ENCODE data around the gene LRRC7.
"Not testable (repeated sequence)": the region's sequence is repeated elsewhere in the genome, so short reads cannot be mapped to it uniquely, and the experiment has no call there.

LRRC7 gene

DNA sequence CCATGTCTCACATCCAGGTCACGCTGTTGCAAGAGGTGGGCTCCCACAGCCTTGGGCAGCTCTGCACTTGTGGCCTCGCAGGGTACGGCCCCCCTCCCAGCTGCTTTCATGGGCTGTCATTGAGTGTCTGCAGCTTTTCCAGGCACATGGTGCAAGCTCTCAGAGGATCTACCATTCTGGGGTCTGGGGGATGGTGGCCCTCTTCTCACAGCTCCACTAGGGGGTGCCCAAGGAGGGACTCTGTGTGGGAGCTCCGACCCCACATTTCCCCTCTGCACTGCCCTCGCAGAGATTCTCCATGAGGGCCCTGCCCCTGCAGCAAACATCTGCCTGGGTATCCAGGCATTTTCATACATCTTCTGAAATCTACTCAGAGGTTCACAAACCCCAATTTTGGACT lies 219.4 kb downstream of the LRRC7 start:
- no peak for DNase-seq

DNA sequence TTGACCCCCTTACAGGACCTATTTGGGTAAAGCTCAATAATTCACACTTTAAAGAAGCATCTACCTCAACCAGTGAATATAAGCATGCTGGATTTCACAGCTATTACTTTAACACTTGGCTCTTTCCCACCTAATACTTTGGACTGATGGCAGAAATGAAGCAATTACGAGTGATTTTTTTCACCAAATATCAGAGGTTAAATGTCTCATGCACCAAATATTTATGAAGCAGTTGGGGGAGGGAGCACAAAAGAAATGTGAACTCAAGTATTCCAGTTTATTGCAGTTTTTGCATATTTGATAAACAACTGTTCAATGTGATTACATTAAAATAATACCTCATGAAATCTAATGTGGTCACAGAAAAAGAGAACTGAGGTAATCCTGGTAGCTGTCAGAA lies 223.6 kb downstream of the LRRC7 start:
- DNase-seq, result no peak

DNA sequence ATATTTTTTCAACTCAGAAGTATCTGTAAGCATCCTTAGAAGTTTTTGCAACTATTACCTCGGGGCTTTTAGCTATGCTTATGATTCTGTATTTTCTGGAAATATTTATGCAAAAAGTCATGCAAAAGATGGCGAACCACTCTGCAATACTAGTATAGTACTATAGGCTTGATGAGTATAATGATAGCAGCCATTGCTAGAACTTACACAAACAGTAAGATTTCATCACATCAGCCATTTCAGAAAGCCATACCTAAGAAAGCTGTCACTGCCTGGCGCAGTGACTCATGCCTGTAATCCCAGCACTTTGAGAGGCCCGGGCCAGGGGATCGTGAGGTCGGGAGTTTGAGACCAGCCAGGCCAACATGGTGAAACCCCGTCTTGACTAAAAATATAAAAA lies 227.1 kb downstream of the LRRC7 start:
- DNase-seq, result no peak

DNA sequence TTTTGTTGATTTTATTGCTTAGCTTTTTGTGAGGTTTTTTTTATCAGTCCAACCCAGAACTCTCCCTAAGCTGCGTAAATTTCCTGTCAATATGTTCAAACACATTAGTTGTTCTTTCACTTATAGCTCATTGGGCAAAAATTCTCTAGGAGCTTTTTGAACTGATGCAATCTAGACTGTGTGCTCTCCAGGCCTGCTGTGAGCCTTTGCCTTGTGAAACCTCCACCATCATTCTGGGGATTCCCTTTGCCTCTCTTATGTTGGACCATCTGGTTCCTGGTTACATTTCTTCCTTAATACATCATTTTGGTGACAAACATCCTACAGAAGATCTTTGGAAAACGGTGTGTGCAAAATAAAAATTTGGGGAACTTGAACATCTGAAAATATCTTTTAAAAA lies 247.2 kb downstream of the LRRC7 start:
- DNase-seq, result no peak

DNA sequence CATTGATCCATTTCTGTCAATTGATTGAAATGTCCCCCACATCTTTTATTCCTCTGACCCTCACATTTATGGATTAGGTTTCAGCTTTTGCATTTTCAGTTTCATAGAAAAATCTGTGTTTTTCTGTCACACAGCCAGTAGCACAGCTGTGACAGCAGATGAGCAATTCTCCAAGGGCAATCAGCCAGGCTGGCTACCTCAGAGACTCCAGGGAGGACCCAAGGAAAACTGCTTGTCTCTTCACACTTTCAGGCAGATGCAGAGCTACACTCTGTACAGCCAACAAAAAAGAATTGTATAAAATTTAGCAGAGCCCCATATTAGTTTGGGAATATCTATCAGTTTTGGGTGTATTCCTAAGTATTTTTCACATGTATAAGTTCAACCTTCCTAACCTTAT lies 257.2 kb downstream of the LRRC7 start:
- DNase-seq, result no peak

DNA sequence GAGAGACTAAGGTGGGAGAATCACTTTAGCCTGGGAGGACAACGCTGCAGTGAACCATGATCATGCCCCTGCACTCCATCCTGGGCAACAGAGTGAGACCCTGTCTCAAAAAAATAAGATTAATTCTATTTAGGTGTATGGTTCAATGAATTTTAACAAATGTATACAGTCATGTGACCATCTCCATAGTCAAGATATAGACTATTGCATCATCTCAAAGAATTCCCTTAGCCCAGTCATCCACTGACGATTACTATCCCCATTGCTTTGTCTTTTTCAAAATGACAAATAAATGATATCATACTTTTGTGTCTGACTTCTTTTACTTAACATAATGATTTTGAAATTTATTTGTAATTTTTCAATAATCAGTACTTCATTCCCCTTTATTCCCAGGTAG lies 260.0 kb downstream of the LRRC7 start:
- no peak for DNase-seq

DNA sequence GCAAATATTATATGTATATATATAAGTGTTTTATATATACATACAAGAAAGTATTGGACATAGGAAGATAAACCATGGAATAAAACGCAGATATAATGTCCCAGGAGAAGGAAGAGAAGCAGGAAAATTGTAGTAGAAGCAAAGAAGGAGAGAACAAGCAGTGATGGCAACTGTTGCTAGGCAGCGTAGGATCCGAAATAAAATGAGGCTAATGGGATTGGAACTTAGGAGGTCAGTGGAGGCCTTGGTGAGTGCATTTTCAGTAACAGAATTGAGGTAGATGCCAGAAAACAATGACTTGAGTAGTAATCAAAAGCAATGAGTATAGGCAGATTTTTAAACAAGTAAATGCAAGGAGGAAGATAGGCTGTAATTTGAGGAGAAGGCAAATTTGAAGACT lies 265.8 kb downstream of the LRRC7 start:
- no peak for DNase-seq

DNA sequence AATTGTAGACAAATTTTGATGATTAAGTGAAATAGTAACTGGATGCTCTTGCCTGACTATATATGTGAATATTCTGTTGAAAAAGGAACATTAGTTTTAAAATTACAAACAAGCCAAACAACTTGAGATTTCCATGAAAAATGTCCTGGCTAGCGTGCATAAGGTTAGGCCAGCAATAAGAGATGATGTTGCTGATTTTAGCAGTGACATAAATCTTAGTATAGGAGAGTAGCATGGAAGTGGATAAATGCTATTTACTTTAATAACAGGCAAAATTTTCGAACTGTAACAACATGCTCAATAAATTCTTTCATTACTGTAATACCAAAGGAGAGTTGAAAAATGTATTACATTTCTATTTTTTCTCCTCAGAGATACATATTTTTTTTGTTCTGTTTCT lies 266.6 kb downstream of the LRRC7 start:
- no peak for DNase-seq

DNA sequence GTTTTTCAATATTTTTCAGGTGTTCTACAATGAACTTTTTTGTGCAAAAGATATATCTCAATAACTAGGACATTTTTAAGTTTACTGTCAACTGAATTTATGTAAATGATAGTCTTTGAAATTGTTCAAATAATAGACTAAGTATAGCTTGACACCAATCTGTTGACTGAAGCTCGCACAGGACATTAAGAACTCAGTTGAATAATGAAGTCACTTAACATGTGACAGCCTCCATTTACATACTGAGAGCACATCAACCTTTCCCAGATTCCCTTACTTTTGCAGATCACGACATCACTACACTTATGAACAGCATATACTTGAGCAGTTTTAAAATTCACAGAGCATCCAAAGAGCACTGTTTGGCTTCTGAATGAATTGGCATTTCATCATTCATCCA lies 268.2 kb downstream of the LRRC7 start:
- DNase-seq, result no peak

DNA sequence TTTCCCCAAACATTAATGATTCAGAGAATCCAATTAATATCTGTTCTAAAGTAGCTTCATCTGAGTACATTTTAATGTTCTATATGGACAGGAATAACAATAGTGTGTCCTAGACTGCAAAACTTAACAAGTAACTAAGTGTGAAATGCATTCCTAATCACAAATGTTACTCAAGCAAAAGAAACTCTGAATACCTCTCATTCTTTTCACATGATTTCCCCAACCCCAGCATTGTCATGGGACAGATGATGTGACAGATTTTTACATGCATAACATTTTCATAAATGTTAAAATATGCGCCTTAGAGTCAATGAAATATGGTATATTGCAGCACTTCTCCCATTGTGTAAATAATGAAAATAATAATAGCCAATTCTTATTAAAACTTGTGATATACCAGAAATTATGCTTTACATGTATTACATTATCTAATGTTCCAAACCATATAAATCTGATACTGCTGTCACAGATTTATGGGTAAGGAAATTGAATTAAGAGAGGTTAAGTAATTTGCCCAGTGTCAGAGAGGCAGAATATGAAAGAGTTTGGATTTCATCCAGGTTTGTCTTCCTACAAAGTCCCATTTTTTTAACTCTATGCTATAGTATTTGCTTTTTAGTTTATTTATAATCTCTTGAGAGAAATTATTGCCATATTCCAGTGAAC lies 269.4 kb downstream of the LRRC7 start:
- DNase-seq, result no peak

DNA sequence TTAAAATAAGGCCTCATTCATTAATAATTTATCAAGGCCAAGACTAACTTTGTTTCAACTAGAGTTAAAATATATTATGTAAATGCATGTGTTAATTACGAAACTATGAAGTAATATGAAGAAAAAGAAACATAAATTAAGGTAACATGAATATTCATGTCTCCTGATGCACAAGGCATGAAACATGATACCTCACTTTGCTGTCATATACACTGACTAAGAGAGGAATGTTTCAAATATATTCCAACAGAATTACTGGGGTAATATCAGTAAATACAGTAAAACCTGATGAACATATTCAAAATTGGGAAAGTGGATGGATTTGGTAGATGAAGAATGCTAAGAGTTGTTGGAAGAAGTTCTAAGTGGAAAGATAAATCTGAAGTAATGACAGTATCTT lies 274.6 kb downstream of the LRRC7 start:
- no peak for DNase-seq

DNA sequence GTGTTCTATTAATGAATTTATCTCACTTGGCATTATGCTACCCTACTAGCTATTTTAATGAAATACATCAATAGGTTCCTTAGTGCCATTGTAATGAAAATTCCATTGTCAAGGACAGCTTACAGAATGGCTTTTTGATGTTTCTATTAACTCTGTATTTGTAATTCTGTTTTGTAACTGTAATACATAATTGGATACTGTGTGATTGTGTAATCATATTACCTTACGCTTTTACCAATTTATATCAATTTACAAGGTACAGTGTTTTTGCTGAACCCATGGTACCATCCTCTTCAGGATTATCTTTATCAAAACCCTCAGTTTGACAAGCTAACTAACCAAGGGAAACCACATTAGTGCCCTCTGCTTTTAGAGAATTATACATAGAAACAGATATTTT lies 277.9 kb downstream of the LRRC7 start:
- DNase-seq, result no peak

DNA sequence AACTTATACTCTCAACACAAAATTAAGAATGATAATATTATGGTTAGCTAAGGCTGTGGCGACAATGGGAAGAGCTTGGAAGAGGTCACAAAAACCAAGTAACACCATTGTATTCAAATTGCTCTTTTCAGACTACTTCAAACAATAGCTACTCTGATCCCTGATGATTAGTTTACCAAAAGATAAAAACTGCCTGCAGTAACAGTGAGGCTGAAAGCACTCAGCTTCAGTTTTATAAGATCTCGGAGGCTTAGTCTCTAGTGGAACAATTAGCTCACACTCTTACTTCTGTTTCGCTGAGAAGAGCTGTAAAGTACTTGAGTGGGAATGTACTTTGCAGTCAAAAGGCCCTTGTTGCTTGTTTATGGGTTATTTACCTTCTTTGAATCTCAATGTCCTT lies 278.5 kb downstream of the LRRC7 start:
- no peak for DNase-seq

DNA sequence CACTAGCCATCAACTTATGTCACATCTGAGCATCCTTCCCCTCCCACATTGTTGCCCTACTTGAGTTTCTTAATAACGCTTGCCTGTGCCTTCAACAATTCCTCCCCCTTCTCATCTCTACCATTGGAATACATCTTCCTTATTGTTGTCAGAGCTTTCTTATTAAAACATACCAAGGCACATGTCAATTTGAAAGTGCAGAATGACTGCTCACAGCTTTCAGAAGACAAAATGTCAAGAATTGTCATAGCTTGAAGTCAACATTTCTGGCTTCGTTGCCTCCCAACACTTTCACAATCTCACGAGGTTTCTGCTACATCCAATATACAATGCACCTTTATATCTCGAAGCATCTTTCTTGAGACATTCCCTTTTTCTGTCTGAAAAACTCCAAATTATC lies 279.9 kb downstream of the LRRC7 start:
- DNase-seq, result no peak

DNA sequence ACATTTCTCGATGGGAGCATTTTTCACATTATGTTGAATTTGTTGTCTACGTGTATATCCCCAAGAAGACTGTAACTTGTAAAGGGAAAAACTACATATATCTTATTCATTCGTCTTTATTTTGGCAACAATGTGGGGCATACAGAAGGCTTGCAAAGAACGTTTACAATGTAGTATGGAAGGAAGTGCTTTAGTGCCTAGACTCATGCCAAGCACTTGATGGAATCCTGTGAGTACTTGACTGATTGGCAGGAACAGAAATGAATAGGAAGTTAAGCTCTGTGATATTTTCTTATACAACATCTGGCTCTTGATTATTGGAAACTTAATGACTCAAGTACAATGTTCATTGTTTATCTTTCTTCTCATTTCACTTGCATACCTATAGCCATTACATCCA lies 284.4 kb downstream of the LRRC7 start:
- no peak for DNase-seq

DNA sequence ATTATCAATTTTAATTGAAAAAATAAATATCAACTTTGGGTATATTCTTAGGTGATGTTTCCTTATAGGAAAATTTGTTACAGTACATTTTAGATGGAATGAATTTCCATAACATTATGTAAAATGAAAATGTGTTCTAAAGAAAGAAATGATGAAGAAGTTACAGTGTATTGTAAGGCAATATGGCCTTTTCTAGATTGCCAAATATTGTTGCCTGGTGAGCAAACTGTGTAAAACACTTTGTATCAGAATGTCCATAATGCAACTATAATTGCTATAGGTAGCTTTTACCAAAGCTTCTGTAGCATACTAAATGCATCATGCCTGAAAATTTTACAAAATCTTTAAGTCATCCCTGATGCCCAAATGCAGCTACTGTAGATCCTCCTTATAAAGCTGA lies 285.0 kb downstream of the LRRC7 start:
- no peak for DNase-seq

DNA sequence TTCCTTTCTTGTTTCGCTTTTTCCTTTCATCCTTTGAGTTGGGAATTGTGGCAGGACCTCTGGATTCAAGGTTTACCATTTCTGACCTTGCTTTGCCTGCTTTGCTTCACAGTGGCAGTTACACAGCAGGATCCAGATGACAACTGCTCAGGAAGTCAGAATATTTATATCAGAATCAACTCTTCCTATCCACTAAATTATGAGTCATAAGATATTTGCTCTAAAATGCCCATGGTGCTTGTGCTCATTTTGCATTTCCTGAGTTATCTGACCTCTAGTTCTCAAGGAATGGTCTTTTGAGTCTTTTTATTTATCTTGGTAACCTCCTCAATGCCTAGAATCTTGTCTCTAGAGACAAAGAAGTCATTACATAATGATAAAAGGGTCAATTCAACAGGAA lies 290.8 kb downstream of the LRRC7 start:
- DNase-seq, result no peak

DNA sequence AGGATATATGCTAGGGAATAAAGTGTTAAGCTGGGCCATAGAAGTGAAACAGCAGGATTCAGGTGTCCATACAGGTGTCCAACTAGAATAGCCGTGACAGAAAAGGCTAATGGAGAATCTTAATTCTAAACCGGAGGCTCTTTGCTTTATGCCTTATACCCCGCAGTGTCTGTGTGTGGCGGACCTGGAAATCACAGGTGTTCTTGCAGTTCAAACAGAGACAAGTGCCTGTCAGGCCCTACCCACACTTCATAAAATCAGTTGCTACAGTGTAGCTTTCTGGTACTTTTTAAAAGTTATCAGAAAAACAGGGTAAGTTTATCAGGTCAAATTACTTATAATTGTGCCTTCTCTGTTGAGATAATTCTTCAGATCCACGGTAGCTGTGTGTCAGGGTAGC lies 293.9 kb downstream of the LRRC7 start:
- DNase-seq, result no peak

DNA sequence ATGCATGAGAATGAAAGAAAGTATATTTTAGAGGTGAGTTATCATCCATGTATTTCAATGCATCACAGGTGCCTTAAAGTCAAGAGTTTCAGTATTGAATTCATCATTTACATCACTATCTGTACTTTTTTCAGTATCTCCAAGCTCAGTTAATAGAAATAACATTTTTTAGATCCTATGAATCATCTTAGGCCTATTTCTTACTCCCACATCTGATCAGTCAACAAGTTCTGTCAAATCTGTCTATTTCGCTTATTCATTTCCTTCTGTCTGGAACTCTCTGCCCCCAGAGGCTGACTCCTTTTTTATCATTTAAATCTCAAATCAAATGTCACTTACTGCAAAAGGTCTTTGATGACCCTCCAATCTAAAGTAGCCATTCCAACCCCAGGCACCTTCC lies 295.2 kb downstream of the LRRC7 start:
- DNase-seq, result no peak

DNA sequence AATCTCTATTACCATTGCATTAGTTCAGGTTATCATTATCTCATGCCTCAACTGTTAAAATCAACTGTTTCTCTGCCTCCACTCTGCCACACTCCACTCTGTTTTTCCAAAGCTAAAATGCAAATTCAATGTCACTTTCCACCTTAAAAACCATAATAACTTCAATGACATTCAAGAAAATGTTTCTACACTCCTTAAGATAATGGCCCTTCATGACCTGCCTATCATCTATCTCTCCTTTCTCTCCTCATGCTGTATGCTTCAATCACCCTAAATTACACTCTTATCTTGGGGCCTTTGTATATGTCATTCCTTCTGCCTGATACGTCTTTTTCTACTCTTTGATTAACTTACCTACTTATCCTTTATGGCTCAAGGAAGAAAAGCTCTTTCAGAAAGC lies 296.0 kb downstream of the LRRC7 start:
- DNase-seq, result no peak

DNA sequence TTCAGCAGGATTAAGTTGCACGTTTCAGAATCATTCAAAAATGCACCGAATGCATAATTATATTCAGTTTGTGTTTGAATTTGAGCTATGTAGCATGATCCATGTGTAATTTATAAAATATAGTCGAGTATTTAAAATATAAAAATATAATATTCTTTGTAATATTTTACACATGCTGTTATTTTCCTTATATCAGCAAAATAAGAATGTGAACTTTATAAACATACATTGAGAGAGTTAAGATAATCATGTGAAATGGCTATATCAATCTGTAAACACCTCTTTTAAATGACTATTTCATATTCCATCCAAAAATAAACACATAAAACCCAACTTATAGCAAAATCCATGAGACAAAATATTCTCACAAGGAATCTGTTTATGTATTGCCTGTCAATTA lies 303.7 kb downstream of the LRRC7 start:
- DNase-seq, result no peak

DNA sequence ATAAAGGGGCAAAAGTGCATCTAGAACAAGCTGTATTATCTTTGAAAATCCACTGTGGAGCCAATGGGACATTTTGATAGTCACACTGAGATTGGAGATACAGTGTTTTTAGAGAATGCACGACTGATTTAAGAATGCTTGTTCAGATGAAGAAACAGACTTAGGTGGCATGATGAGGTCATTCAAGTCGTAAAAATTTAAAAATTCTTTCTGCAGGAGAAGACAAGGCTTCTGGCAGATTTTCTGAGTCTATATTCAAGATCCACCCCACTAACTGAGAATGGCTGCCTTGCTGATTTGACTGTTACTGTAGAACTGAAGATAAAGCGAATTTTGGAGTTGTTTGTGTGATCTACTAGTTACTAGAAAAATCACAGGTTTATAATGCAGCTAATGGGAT lies 310.6 kb downstream of the LRRC7 start:
- DNase-seq, result no peak

DNA sequence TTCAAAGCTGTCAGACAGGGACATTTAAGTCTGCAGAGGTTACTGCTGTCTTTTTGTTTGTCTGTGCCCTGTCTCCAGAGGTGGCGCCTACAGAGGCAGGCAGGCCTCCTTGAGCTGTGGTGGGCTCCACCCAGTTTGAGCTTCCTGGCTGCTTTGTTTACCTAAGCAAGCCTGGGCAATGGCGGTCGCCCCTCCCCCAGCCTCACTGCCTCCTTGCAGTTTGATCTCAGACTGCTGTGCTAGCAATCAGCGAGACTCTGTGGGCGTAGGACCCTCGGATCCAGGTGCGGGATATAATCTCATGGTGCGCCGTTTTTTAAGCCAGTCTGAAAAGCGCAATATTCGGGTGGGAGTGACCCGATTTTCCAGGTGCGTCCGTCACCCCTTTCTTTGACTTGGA lies 320.3 kb downstream of the LRRC7 start:
- not testable (repeated sequence) for DNase-seq

DNA sequence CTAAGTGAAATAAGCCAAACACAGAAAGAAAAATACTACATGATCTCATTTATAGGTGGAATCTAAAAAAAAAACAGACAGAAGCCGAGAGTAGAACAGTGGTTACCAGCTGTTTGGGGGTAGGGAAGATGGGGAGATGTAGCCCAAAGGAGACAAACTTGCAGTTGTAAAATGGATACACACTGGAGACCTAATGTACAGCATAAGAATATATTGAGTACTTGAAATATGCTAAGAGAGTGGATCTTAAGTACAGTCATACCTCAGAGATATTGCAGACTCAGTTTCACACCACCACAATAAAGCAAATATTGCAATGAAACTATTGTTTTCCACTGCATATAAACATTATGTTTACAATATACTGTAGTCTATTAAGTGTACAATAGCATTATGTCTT lies 320.9 kb downstream of the LRRC7 start:
- no peak for DNase-seq

DNA sequence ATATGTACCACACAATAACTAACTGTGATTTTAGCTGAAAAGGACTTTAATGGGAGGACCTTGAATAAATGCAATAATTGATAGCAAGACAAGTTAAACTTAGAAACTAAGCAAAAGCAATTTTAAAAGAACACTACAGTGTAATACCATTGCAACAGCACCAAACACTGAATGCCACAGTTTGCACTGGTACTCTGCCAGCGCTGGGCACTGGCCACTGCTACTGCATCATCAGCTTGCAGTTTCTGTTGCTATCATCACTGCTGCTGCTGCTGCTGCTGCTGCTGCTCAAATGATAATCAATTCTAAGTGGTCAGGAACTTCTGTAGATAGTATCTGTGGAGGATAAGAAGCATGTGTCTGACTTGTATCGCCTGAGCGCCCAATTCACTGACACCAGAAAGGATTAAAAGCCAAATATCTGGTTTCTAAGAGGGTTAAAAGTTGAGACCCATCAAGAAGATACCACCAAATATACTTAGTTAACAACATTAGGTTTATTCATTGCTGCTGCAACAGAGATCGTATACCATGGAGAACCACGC lies 330.8 kb downstream of the LRRC7 start:
- DNase-seq, result no peak
